Smooth muscle cell (in vitro differentiated cells): ENCODE measurements around the gene BACE2. TPM values are rescaled to one million over a fixed set of nuclear protein-coding genes. Genes with fewer than 3 reads are reported as not detected.

Experiments
- DNase-seq: peaks from one replicate; lab custom pipeline; 2025; ENCODE audit not compliant: unreplicated experiment; lab: John Stamatoyannopoulos, UW
- H2AFZ ChIP-seq: fragments of 200-600 bp; sonication (generic); 2 replicates; pipeline ENCODE4 v1.6.0; 2016; ENCODE audit warnings: antibody characterized with exemption, low read depth, mild to moderate bottlenecking
- H3F3A ChIP-seq: fragments of 200-600 bp; sonication (generic); 2 replicates; pipeline ENCODE4 v1.6.0; 2017; ENCODE audit warnings: antibody characterized with exemption, low read depth
- H3K27ac ChIP-seq: fragments of 200-600 bp; sonication (generic); 2 replicates; pipeline ENCODE4 v1.5.1; 2016; ENCODE audit warnings: low read depth, mild to moderate bottlenecking
- H3K27me3 ChIP-seq: fragments of 200-600 bp; sonication (generic); 2 replicates; pipeline ENCODE4 v1.6.1; 2016; ENCODE audit warnings: low read depth, mild to moderate bottlenecking
- H3K36me3 ChIP-seq: fragments of 200-600 bp; sonication (generic); 2 replicates; pipeline ENCODE4 v1.5.1; 2016; ENCODE audit warnings: low read depth
- H3K4me1 ChIP-seq: fragments of 200-600 bp; sonication (generic); 2 replicates; pipeline ENCODE4 v1.5.1; 2016; ENCODE audit warnings: low read depth
- H3K4me2 ChIP-seq: fragments of 200-600 bp; sonication (generic); 2 replicates; pipeline ENCODE4 v1.6.0; 2016; ENCODE audit warnings: mild to moderate bottlenecking
- H3K4me3 ChIP-seq: fragments of 200-600 bp; sonication (generic); 2 replicates; pipeline ENCODE4 v1.5.1; 2016; ENCODE audit warnings: mild to moderate bottlenecking
- H3K79me2 ChIP-seq: fragments of 200-600 bp; sonication (generic); 2 replicates; pipeline ENCODE4 v1.6.0; 2016; ENCODE audit warnings: low read depth, mild to moderate bottlenecking
- H3K9ac ChIP-seq: fragments of 200-600 bp; sonication (generic); 2 replicates; pipeline ENCODE4 v1.6.0; 2016; ENCODE audit warnings: low read depth
- H3K9me3 ChIP-seq: fragments of 200-600 bp; sonication (generic); replicated peaks from 2 replicates; pipeline ENCODE4 v1.5.1; 2016; ENCODE audit warnings: low read depth
- H4K20me1 ChIP-seq: fragments of 200-600 bp; sonication (generic); 2 replicates; pipeline ENCODE4 v1.6.0; 2016; ENCODE audit warnings: low read depth
- CTCF ChIP-seq: fragments of 200-600 bp; sonication (generic); IDR thresholded peaks from 2 replicates; pipeline ENCODE4 v1.5.1; 2017; ENCODE audit warnings: borderline replicate concordance, mild to moderate bottlenecking, antibody characterized with exemption; ENCODE audit not compliant: insufficient read depth, poor library complexity, severe bottlenecking
- WGBS: methylation state at CpG from one replicate; pipeline ENCODE4 v1.1.7; 2016; ENCODE audit warnings: low lambda C conversion rate; 5-methylcytosine and 5-hydroxymethylcytosine counted together
- polyA plus RNA-seq: library from polyadenylated mRNA; unstranded; fragments of >200 nt; fragmentation: Nextera tagmentation; extraction: Ambion mirVana; gene quantifications from 2 replicates; pipeline ENCODE4 v1.2.1, GENCODE V29; 2016
- total RNA-seq: library from RNA; depleted of rRNA; stranded (reverse); fragments of >200 nt; gene quantifications from 2 replicates; pipeline ENCODE4 v1.2.3, GENCODE V29; 2014

The BACE2 gene
- total and polyA plus RNA-seq, 2 experiments from 2014 or later: 25.3 to 33.3 TPM

GRCh38 chr21:41294548-41295231 is 126.7 kb downstream of the BACE2 start:
- Histone ChIP-seq H3K79me2 (no peaks in the 10 kb centered on the region), H3K27ac (no peak overlapping the region), H3K36me3 (no peaks in the 10 kb centered on the region), H2AFZ (no peak overlapping the region), H4K20me1 (no peaks in the 10 kb centered on the region), H3K4me3 (no peak overlapping the region), H3K4me2 (no peak overlapping the region), H3K9ac (no peak overlapping the region), H3K27me3 (no peaks in the 10 kb centered on the region), H3K4me1 (no peaks in the 10 kb centered on the region), H3F3A (no peaks in the 10 kb centered on the region), H3K9me3 (no peaks in the 10 kb centered on the region)
- no peak for DNase-seq
- WGBS: 96% methylated on average over 1 of the region's 1 CpG
- TF ChIP-seq CTCF: no peak

DNA sequence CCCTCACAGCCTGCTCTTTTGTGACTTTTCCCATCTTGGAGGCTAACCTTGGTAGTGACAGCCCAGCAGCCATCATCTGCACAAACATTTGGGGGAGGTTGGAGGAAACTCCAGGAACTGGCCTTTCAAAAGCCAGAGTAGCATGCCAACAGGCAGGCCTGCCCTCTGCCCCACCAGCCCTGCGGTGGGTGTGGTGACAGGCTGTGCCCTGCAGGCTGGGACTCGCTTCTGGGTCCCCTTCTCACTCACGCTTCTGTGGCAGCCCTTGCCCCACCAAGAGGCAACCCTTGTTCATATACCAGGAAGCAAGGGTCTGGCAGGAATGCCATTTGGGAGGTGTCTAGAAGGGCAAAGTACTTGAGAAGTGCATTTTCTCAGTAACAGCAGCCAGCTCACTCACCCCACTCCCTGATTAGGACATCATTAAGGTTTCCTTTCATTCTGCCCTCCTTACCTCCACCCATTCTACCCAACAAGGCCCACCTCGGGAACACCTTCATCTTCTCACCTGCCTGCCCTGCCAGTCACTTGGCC is 127.8 kb downstream of the BACE2 start:
- TF ChIP-seq CTCF: no peak
- H3K4me3 ChIP-seq: no peak overlapping the region

GRCh38 chr21:41302976-41303375 is 135.0 kb downstream of the BACE2 start:
- 86% methylated on average over 1 of the region's 1 CpG for WGBS
- no peak overlapping the region for H2AFZ ChIP-seq
- H3K36me3 ChIP-seq: no peaks in the 10 kb centered on the region
- no peak overlapping the region for H3K4me2 ChIP-seq
- H3K9me3 ChIP-seq: no peaks in the 10 kb centered on the region
- H3K27ac ChIP-seq: no peak overlapping the region
- no peak for TF ChIP-seq CTCF
- H3K79me2 ChIP-seq: no peaks in the 10 kb centered on the region
- H3K9ac ChIP-seq: no peak overlapping the region
- peaks cover 14% of the 10 kb centered on the region for H3K27me3 ChIP-seq
- no peak for DNase-seq
- no peaks in the 10 kb centered on the region for H4K20me1 ChIP-seq
- H3K4me3 ChIP-seq: no peak overlapping the region
- no peaks in the 10 kb centered on the region for H3F3A ChIP-seq
- H3K4me1 ChIP-seq: no peaks in the 10 kb centered on the region

More for the DNA sequence above, 127.8 kb downstream of the BACE2 start:
- Histone ChIP-seq H3K9ac (no peak overlapping the region), H3K27me3 (no peaks in the 10 kb centered on the region), H2AFZ (no peak overlapping the region), H3K27ac (no peak overlapping the region), H3F3A (no peaks in the 10 kb centered on the region), H3K36me3 (no peaks in the 10 kb centered on the region), H3K79me2 (no peaks in the 10 kb centered on the region), H3K9me3 (no peaks in the 10 kb centered on the region), H4K20me1 (no peaks in the 10 kb centered on the region), H3K4me1 (no peaks in the 10 kb centered on the region), H3K4me2 (no peak overlapping the region)
- DNase-seq: no peak
- WGBS: 88% methylated on average over 4 of the region's 4 CpGs
